GM12873 (cell line): ENCODE measurements around the gene CTNNA3.

Experiments
- CTCF ChIP-seq: IDR thresholded peaks from 2 replicates; pipeline ENCODE4 v1.5.1; 2012; ENCODE audit warnings: low read depth, mild to moderate bottlenecking, moderate library complexity, low read length, control low read depth; ENCODE audit not compliant: insufficient read depth; ENCODE audit errors: missing control alignments

CTNNA3 gene

GRCh38 chr10:67100951-67101350 is 595.0 kb downstream of the CTNNA3 start:
- no peak for TF ChIP-seq CTCF

GRCh38 chr10:67098461-67098860 is 597.5 kb downstream of the CTNNA3 start:
- no peak for TF ChIP-seq CTCF

GRCh38 chr10:67095531-67095930 is 600.5 kb downstream of the CTNNA3 start:
- no peak for TF ChIP-seq CTCF

GRCh38 chr10:67088036-67088435 is 608.0 kb downstream of the CTNNA3 start:
- TF ChIP-seq CTCF: no peak

- no peak for TF ChIP-seq CTCF
Observed at GRCh38 chr10:67087135-67087425, 608.9 kb downstream of the CTNNA3 start.

- TF ChIP-seq CTCF: no peak
Observed at GRCh38 chr10:67086327-67087134, 609.5 kb downstream of the CTNNA3 start.

- TF ChIP-seq CTCF: no peak
Observed at GRCh38 chr10:67079126-67079525, 616.9 kb downstream of the CTNNA3 start.
